H1 (cell line): Measurements from ENCODE around the gene CEP85L. TPM values are rescaled to one million over a fixed set of nuclear protein-coding genes. Genes with fewer than 3 reads are reported as not detected.

Experiments used
- BRCA1 ChIP-seq: IDR thresholded peaks from 2 replicates; pipeline ENCODE4 v1.6.1; 2012; ENCODE audit warnings: low read depth, low read length, improper control_type of control experiment
- CHD7 ChIP-seq: fragments of 300-600 bp; sonication (generic); IDR thresholded peaks from 2 replicates; pipeline ENCODE4 v1.7.1; 2012; ENCODE audit warnings: low read length, moderate library complexity, mild to moderate bottlenecking, inconsistent platforms; ENCODE audit not compliant: insufficient replicate concordance
- CTCF ChIP-seq, 3 experiments: IDR thresholded peaks; 1 replicate in 2 of 3; 2 replicates in 1 of 3; pipeline versions ENCODE4 v1.5.1 to v1.6.1; 2011; ENCODE audit warnings: low read length in 3 of 3, mild to moderate bottlenecking in 3 of 3, inconsistent platforms in 2 of 3, low read depth in 1 of 3, moderate library complexity in 1 of 3; ENCODE audit not compliant: insufficient read depth in 1 of 3; ENCODE audit errors: control extremely low read depth in 1 of 3
- HDAC2 ChIP-seq, 2 experiments: fragments of 300-600 bp in 1 of 2; sonication (generic) in 1 of 2; IDR thresholded peaks; 2 replicates each; pipeline ENCODE4 v1.6.1; 2011 to 2012; ENCODE audit warnings: low read depth in 2 of 2, low read length in 2 of 2, mild to moderate bottlenecking in 2 of 2, moderate library complexity in 2 of 2, borderline replicate concordance in 1 of 2, inconsistent platforms in 1 of 2
- HDAC6 ChIP-seq: IDR thresholded peaks from one replicate; pipeline ENCODE4 v1.7.1; 2012; ENCODE audit warnings: low read depth, mild to moderate bottlenecking, inconsistent platforms, low read length, moderate library complexity
- KDM5A ChIP-seq: fragments of 200-600 bp; IDR thresholded peaks from 2 replicates; pipeline ENCODE4 v1.7.1; 2012; ENCODE audit warnings: mild to moderate bottlenecking, low read length, inconsistent platforms, mixed read lengths
- polyA plus RNA-seq, 7 experiments: library from polyadenylated mRNA; depleted of rRNA in 3 of 7; stranded (reverse) in 5 of 7; unstranded in 2 of 7; fragments of >200 nt in 5 of 7; fragments of 200-250 nt in 2 of 7; gene quantifications; 1 replicate in 5 of 7; 2 replicates in 1 of 7; 4 replicates in 1 of 7; pipeline versions ENCODE4 v1.2.1 to v1.2.3, GENCODE V29; 2011 to 2013; ENCODE audit warnings: missing spikeins in 2 of 7, mixed read lengths in 2 of 7
- total RNA-seq: library from RNA; stranded (reverse); fragmentation: NEBNext Ultra II Directional; extraction: Animal tissue kit (Norgen Biotek cat#: 25700); gene quantifications from 2 replicates; pipeline ENCODE4 v1.2.1, GENCODE V29; 2021

The CEP85L gene
- total and polyA plus RNA-seq, 2 of the 8 experiments (the other 6 are each of a cell fraction or from before 2014, with no cell fraction given): 3.2 to 27.6 TPM

GRCh38 chr6:118589186-118589585, 62.2 kb downstream of the CEP85L start (continued):
- TF ChIP-seq CHD7 (no peak), BRCA1 (no peak), HDAC2 (IDR thresholded peaks at IDR 0.05; ENCODE audit: borderline replicate concordance in 1 of 2, low read depth in 2 of 2, low read length in 2 of 2) (no peak), HDAC6 (no peak), CTCF (IDR thresholded peaks at IDR 0.05; ENCODE audit: control extremely low read depth in 1 of 3, insufficient read depth in 1 of 3, low read depth in 1 of 3, low read length in 3 of 3) (no peak), KDM5A (no peak)
- TF ChIP-seq, all 59 proteins: peak for 0
